HEK293T (cell line): Measurements from ENCODE around the gene TNRC6C.

Experiments
- CTCF ChIA-PET: fragments of 350-600 bp; formaldehyde crosslinking; extraction: SDS; loops from one replicate; lab custom pipeline; 2021; ENCODE audit warnings: antibody characterized with exemption, inconsistent platforms; lab: Yijun Ruan, JAX
- POLR2A ChIA-PET: fragments of 350-600 bp; formaldehyde crosslinking; extraction: SDS; loops from one replicate; lab custom pipeline; 2020; ENCODE audit warnings: antibody characterized with exemption, inconsistent platforms; lab: Yijun Ruan, JAX
- DNase-seq: peaks from one replicate; pipeline ENCODE4 v3.0.0; 2012; ENCODE audit warnings: mixed read lengths; ENCODE audit errors: extremely low spot score
- ARNT ChIP-seq: fragments of 450-650 bp; IDR thresholded peaks from 2 replicates; pipeline ENCODE4 v1.6.1; 2017; ENCODE audit warnings: mild to moderate bottlenecking
- BHLHE40 ChIP-seq: fragments of 450-650 bp; IDR thresholded peaks from 2 replicates; pipeline ENCODE4 v1.6.1; 2016; ENCODE audit warnings: mild to moderate bottlenecking, moderate library complexity, borderline replicate concordance
- CTBP1 ChIP-seq: fragments of 450-650 bp; IDR thresholded peaks from 2 replicates; pipeline ENCODE4 v1.6.1; 2016; ENCODE audit warnings: borderline replicate concordance
- ELF4 ChIP-seq: fragments of 450-650 bp; IDR thresholded peaks from 2 replicates; pipeline ENCODE4 v1.6.1; 2017; ENCODE audit warnings: antibody characterized with exemption
- FOXA1 ChIP-seq: fragments of 450-650 bp; IDR thresholded peaks from 2 replicates; pipeline ENCODE4 v1.6.1; 2016; ENCODE audit warnings: mild to moderate bottlenecking
- FOXK2 ChIP-seq: fragments of 450-650 bp; IDR thresholded peaks from 2 replicates; pipeline ENCODE4 v1.6.1; 2016; ENCODE audit warnings: mild to moderate bottlenecking
- FOXM1 ChIP-seq: fragments of 450-650 bp; IDR thresholded peaks from 2 replicates; pipeline ENCODE4 v1.6.1; 2017; ENCODE audit warnings: mild to moderate bottlenecking, borderline replicate concordance
- HDGF ChIP-seq: fragments of 450-650 bp; IDR thresholded peaks from 2 replicates; pipeline ENCODE4 v1.6.1; 2017; ENCODE audit warnings: antibody characterized with exemption, borderline replicate concordance
- L3MBTL2 ChIP-seq: fragments of 450-650 bp; conservative IDR thresholded peaks from 2 replicates; pipeline ENCODE4 v1.6.1; 2016; ENCODE audit warnings: mild to moderate bottlenecking
- LEF1 ChIP-seq: fragments of 450-650 bp; IDR thresholded peaks from 2 replicates; pipeline ENCODE4 v1.6.1; 2017; ENCODE audit warnings: mild to moderate bottlenecking, borderline replicate concordance
- NFRKB ChIP-seq: fragments of 450-650 bp; IDR thresholded peaks from 2 replicates; pipeline ENCODE4 v1.6.1; 2016; ENCODE audit warnings: mild to moderate bottlenecking, moderate library complexity
- PKNOX1 ChIP-seq: fragments of 450-650 bp; IDR thresholded peaks from 2 replicates; pipeline ENCODE4 v1.6.1; 2016
- SP1 ChIP-seq: fragments of 450-650 bp; IDR thresholded peaks from 2 replicates; pipeline ENCODE4 v1.6.1; 2017
- SUZ12 ChIP-seq: fragments of 450-650 bp; IDR thresholded peaks from 2 replicates; pipeline ENCODE4 v1.6.1; 2016; ENCODE audit warnings: mild to moderate bottlenecking
- TARDBP ChIP-seq: fragments of 450-650 bp; IDR thresholded peaks from 2 replicates; pipeline ENCODE4 v1.6.1; 2016
- ZNF384 ChIP-seq: fragments of 450-650 bp; IDR thresholded peaks from 2 replicates; pipeline ENCODE4 v1.6.1; 2016

TNRC6C gene

GRCh38 chr17:77925831-77926543 is 32.5 kb upstream of the TNRC6C start:
- ChIA-PET POLR2A (interaction anchor here (3.0 kb wide), 1 partner anchor 32 kb away, joined by 23 read pairs; the partner anchor contains the start of gene TNRC6C), CTCF (no interaction called here)
- DNase-seq, result no peak
- TF ChIP-seq ZNF384 (no peak), HDGF (no peak), TARDBP (no peak), FOXM1 (no peak), CTBP1 (no peak), NFRKB (no peak), L3MBTL2 (no peak), SP1 (no peak), ARNT (no peak), FOXK2 (no peak), BHLHE40 (no peak)

- DNase-seq, result no peak
- ChIA-PET CTCF (interaction anchor here (1.2 kb wide), 1 partner anchor 34 kb away, joined by 4 read pairs; no protein-coding TSS in a partner anchor), POLR2A (interaction anchor here (3.0 kb wide), 1 partner anchor 31 kb away, joined by 23 read pairs; the partner anchor contains the start of gene TNRC6C)
- TF ChIP-seq SP1 (no peak), L3MBTL2 (no peak), BHLHE40 (no peak), ZNF384 (no peak), FOXM1 (no peak), ARNT (no peak), LEF1 (no peak), FOXK2 (no peak), FOXA1 (no peak), ELF4 (no peak)
Measured at GRCh38 chr17:77926981-77927380, 31.5 kb upstream of the TNRC6C start.

GRCh38 chr17:77927777-77928518 is 30.6 kb upstream of the TNRC6C start:
- ChIA-PET CTCF (interaction anchor here (0.6 to 1.2 kb wide), 2 partner anchors 35 to 1140 kb away, joined by 3 to 4 read pairs; no protein-coding TSS in a partner anchor), POLR2A (interaction anchor here (3.0 kb wide), 1 partner anchor 30 kb away, joined by 23 read pairs; the partner anchor contains the start of gene TNRC6C)
- no peak for TF ChIP-seq FOXM1
- TF ChIP-seq ARNT, result no peak
- no peak for TF ChIP-seq ZNF384
- no peak for DNase-seq

- TF ChIP-seq FOXA1, result no peak
- TF ChIP-seq TARDBP, result no peak
- no peak for TF ChIP-seq FOXK2
- no peak for TF ChIP-seq HDGF
- no peak for TF ChIP-seq SP1
- no peak for TF ChIP-seq SUZ12
Measured at GRCh38 chr17:77928519-77929179, 29.9 kb upstream of the TNRC6C start.

GRCh38 chr17:77929180-77929564 is 29.3 kb upstream of the TNRC6C start:
- POLR2A ChIA-PET, result interaction anchor here (1.0 kb wide), 1 partner anchor 29 kb away, joined by 3 read pairs; the partner anchor contains the start of gene TNRC6C
- CTCF ChIA-PET, result no interaction called here
- TF ChIP-seq BHLHE40, result no peak
- TF ChIP-seq CTBP1, result no peak
- no peak for TF ChIP-seq SP1
- no peak for TF ChIP-seq FOXM1
- no peak for TF ChIP-seq LEF1
- TF ChIP-seq L3MBTL2, result no peak
- no peak for TF ChIP-seq ARNT
- TF ChIP-seq TARDBP, result no peak
- TF ChIP-seq ZNF384, result no peak
- TF ChIP-seq HDGF, result no peak
- no peak for TF ChIP-seq NFRKB
- TF ChIP-seq FOXA1, result no peak
- TF ChIP-seq ELF4, result no peak
- TF ChIP-seq FOXK2, result no peak
- no peak for TF ChIP-seq SUZ12
- TF ChIP-seq PKNOX1, result no peak
- no peak for DNase-seq

More at GRCh38 chr17:77928519-77929179, 29.9 kb upstream of the TNRC6C start:
- ChIA-PET POLR2A (interaction anchor here (1.0 to 3.0 kb wide), 2 partner anchors 29 to 30 kb away, joined by 3 to 23 read pairs; partner anchors contain the start of gene TNRC6C), CTCF (no interaction called here)
- no peak for DNase-seq

GRCh38 chr17:77929871-77930436 is 28.5 kb upstream of the TNRC6C start:
- POLR2A ChIA-PET, result no interaction called here
- CTCF ChIA-PET, result no interaction called here
- TF ChIP-seq L3MBTL2, result no peak
- TF ChIP-seq FOXK2, result no peak
- TF ChIP-seq SP1, result no peak
- TF ChIP-seq HDGF, result no peak
- no peak for TF ChIP-seq ELF4
- TF ChIP-seq ZNF384, result no peak
- no peak for TF ChIP-seq CTBP1
- TF ChIP-seq PKNOX1, result no peak
- TF ChIP-seq FOXM1, result no peak
- no peak for TF ChIP-seq TARDBP
- no peak for TF ChIP-seq FOXA1
- TF ChIP-seq NFRKB, result no peak
- no peak for DNase-seq
